ENCODE data around the gene SPIRE1. TPM values are rescaled to one million over a fixed set of nuclear protein-coding genes. Genes with fewer than 3 reads are reported as not detected.

Gene SPIRE1
- total RNA-seq (2022; extraction: Qiagen RNA extraction; ENCODE audit: low read depth): 13.0 to 24.2 TPM (median 17.3 TPM) in 5 replicates

GRCh38 chr18:12657684-12658425, at the start of gene SPIRE1:
SPIRE1 (minus strand) TSS chr18:12658107; CDS start chr18:12657866, 241 bp downstream.

GRCh38 chr18:12702221-12703095, 44.6 kb upstream of the SPIRE1 start, which contains the start of the genes CEP76 and PSMG2:
CEP76 (minus strand) TSS chr18:12702723; CDS start chr18:12702548, 175 bp downstream.
PSMG2 (plus strand) TSS chr18:12703042; CDS start chr18:12703108, 66 bp downstream.

Other genes with a start within 250 kb of the SPIRE1 start
- gene CEP76, start 44.6 kb upstream of the SPIRE1 start, total RNA-seq (2022; extraction: Qiagen RNA extraction; ENCODE audit: low read depth): 5.5 to 10.4 TPM (median 7.0 TPM) in 5 replicates
- gene PSMG2, start 44.9 kb upstream of the SPIRE1 start, total RNA-seq (2022; extraction: Qiagen RNA extraction; ENCODE audit: low read depth): 60.5 to 79.8 TPM (median 68.7 TPM) in 5 replicates
- gene PTPN2, start 226.1 kb upstream of the SPIRE1 start, total RNA-seq (2022; extraction: Qiagen RNA extraction; ENCODE audit: low read depth): 20.6 to 24.5 TPM (median 21.8 TPM) in 5 replicates

Measured in A549 treated with ZK216348 at 1 μM for 4 hours (cell line).